ENCODE results near the gene MFSD1.
"Not testable (repeated sequence)": the region's sequence is repeated elsewhere in the genome, so short reads cannot be mapped to it uniquely, and the experiment has no call there.

MFSD1 gene

GRCh38 chr3:158776531-158776930 lies 25.3 kb upstream of the MFSD1 start:
- DNase-seq, result no peak

- no peak for DNase-seq
Observed at GRCh38 chr3:158777161-158777873, 24.5 kb upstream of the MFSD1 start.

- no peak for DNase-seq
Observed at GRCh38 chr3:158780766-158781165, 21.1 kb upstream of the MFSD1 start.

GRCh38 chr3:158781191-158781590 lies 20.7 kb upstream of the MFSD1 start:
- DNase-seq, result no peak

- no peak for DNase-seq
Observed at GRCh38 chr3:158781849-158782248, 20.0 kb upstream of the MFSD1 start.

GRCh38 chr3:158782283-158782989 lies 19.4 kb upstream of the MFSD1 start:
- no peak for DNase-seq

GRCh38 chr3:158783051-158783450 lies 18.8 kb upstream of the MFSD1 start:
- DNase-seq, result no peak

GRCh38 chr3:158785972-158786371 lies 15.9 kb upstream of the MFSD1 start:
- DNase-seq, result no peak

- no peak for DNase-seq
Observed at GRCh38 chr3:158788446-158788845, 13.4 kb upstream of the MFSD1 start.

- DNase-seq, result no peak
Observed at GRCh38 chr3:158789592-158789991, 12.3 kb upstream of the MFSD1 start.

- DNase-seq, result peak; percentile 51
Observed at GRCh38 chr3:158790901-158791589, 10.8 kb upstream of the MFSD1 start.

GRCh38 chr3:158791590-158791920 lies 10.3 kb upstream of the MFSD1 start:
- not testable (repeated sequence) for DNase-seq

- no peak for DNase-seq
Observed at GRCh38 chr3:158792709-158793108, 9.1 kb upstream of the MFSD1 start.

- no peak for DNase-seq
Observed at GRCh38 chr3:158794206-158794605, 7.6 kb upstream of the MFSD1 start.

- peak; percentile 42 for DNase-seq
Observed at GRCh38 chr3:158794936-158795518, 6.8 kb upstream of the MFSD1 start.

- DNase-seq, result no peak
Observed at GRCh38 chr3:158801201-158801600, 653 bp upstream of the MFSD1 start.

GRCh38 chr3:158802409-158803268 lies 785 bp downstream of the MFSD1 start:
- no peak for DNase-seq

- DNase-seq, result no peak
Observed at GRCh38 chr3:158804441-158804840, 2.6 kb downstream of the MFSD1 start.

GRCh38 chr3:158808697-158809096 lies 6.8 kb downstream of the MFSD1 start:
- DNase-seq, result no peak

GRCh38 chr3:158809642-158810041 lies 7.8 kb downstream of the MFSD1 start:
- DNase-seq, result no peak

GRCh38 chr3:158810823-158811724 lies 9.2 kb downstream of the MFSD1 start:
- DNase-seq, result no peak

- DNase-seq, result no peak
Observed at GRCh38 chr3:158819282-158819681, 17.4 kb downstream of the MFSD1 start.

Data from NCI-H2107 (cell line).